ENCODE results near the gene SH3BP2.

DNA sequence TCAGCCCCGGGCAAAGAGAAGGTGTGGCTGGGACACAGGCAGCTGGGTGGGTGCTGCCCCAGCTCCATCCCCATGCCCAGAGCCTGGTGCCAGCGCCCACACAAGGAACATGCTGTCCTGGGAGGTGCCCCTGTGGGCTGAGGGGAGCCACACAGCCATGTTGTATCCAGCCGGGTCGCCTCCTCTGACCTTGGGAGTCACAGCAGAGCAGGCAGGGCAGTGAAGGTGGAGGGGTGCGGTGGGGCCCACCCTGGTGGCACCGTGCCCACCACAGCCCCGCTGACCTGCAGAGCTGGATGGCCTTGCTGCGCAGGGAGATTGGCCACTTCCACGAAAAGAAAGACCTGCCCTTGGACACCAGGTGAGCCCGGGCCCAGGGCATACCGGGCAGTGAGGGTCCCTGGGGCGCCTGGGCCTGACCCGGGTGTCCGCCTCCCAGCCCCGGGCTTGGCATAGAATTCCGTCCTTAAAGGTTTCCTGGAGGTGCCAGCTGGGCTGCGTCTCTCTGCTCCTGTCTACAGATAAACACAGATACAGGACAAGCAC lies 32.0 kb downstream of the SH3BP2 start:
- TF ChIP-seq POLR2AphosphoS5 (IDR thresholded peaks at IDR 0.05) = peak in 2 of 3 donors; percentile 37 to 73
- TF ChIP-seq, protein P1, sequence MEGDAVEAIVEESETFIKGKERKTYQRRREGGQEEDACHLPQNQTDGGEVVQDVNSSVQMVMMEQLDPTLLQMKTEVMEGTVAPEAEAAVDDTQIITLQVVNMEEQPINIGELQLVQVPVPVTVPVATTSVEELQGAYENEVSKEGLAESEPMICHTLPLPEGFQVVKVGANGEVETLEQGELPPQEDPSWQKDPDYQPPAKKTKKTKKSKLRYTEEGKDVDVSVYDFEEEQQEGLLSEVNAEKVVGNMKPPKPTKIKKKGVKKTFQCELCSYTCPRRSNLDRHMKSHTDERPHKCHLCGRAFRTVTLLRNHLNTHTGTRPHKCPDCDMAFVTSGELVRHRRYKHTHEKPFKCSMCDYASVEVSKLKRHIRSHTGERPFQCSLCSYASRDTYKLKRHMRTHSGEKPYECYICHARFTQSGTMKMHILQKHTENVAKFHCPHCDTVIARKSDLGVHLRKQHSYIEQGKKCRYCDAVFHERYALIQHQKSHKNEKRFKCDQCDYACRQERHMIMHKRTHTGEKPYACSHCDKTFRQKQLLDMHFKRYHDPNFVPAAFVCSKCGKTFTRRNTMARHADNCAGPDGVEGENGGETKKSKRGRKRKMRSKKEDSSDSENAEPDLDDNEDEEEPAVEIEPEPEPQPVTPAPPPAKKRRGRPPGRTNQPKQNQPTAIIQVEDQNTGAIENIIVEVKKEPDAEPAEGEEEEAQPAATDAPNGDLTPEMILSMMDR (IDR thresholded peaks at IDR 0.05 in 8 of 11, conservative IDR thresholded peaks at IDR 0.05 in 3 of 11) = no peak
